Skin epidermis (tissue), 12 donors: ENCODE measurements around the gene NPFFR2.
"Not testable (repeated sequence)": the region's sequence is repeated elsewhere in the genome, so short reads cannot be mapped to it uniquely, and the experiment has no call there.

ENCODE experiments used
- H3K27ac ChIP-seq, 21 experiments: fragments of 200-600 bp; sonication (generic) in 11 of 21; one replicate each; pipeline ENCODE4 v1.5.0; 2020; ENCODE audit warnings: mild to moderate bottlenecking in 3 of 21, inconsistent platforms in 2 of 21, moderate library complexity in 2 of 21
- H3K4me3 ChIP-seq, 7 experiments: fragments of 200-600 bp; sonication (generic) in 2 of 7; one replicate each; pipeline ENCODE4 v1.5.0; 2020; ENCODE audit warnings: inconsistent platforms in 2 of 7, mild to moderate bottlenecking in 2 of 7, moderate library complexity in 1 of 7

Gene NPFFR2

DNA sequence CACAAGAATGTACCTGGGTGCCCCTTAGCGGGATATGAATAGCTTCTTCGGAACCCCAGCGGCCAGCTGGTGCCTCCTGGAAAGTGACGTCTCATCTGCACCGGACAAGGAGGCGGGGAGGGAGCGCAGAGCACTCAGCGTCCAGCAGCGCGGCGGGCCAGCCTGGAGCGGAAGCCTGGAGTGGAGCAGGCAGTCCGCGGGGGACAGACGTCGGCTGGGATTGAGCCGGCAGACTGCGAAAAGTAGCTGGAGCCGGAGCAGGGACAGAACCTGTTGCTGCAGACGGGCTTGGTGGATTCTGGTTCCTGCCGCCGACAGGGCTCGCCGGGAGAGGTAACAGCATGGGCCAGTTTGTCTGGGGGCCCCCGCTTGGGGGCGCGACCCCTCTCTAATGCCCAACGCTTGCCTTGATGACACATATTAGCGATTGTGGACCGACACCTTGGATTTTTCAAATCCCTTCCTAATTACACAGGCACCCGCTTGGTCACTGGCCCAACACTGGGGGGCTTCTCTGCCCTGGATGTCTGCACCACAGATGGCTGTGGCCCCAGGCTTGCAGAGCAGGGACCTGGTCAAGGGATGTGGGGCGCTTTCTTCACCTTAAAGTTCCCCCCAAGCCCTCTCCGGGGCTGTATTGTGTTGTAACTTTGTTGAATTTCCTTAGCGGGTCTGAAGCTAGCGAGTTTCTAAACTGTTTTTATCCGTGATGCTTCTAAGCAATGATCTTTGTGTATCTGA is at the start of gene NPFFR2:
NPFFR2 (plus strand) TSS at position 133 of the 741 bp plus-strand sequence. CDS start 96,592 bp downstream, outside the sequence.
- Histone ChIP-seq H3K4me3 (peak within 1 kb of the TSS in 3 of 7 experiments; percentile 3 to 32 (median 11)), H3K27ac (no peak within 1 kb of the TSS)

DNA sequence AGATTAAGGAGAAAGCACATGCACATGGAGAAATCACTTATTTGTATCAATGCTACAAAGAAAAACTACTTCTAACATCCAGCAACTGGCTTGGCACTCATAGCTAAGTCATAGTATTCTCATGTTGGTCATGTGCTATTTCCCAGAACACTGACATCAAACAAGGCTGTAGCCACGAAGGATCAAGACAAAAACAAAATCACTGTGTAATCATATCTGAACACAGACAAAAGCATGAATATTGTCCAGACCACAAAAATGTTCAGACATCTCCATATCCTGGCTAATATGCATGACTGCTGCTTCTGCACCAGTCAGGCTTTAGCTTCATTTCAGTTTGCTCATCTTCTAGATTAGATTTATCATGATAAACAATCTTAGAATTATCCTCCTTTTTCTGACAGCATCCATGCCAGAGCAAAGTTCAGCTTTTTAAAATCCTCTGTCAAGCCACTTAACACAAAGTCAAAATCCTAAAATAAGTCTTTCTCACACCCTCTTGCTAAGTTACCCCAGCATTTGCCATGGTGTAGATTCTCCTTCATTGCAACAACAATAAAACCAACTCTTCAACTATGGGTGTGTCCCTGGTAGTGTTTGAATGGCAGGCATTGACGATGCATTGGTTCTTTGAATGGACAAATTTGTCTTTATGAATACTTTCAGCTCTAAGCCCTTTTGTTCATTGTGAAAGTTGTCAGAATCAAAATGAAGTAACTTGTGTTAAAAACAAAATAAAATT is 39.1 kb upstream of the NPFFR2 start:
- H3K27ac ChIP-seq, result no peak overlapping the region
- no peak overlapping the region for H3K4me3 ChIP-seq

DNA sequence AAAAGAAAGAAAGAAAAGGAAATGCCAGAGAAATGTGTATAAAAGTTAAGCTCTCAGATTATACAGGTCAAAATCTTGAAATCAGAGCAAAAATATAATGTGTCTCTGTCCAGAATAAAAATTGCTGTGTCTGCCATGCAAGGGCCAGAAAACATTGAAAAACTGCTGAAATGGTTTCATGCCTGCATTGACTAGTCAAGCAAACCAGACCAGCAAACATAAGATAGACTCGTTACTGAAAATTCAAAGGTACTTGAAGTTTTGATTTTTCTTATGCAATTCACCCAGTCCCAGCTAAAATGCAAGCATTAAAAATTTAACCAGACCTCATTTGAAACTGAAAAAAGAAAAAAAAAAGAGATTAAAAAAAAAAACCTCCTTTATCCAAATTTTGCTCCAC is 37.2 kb upstream of the NPFFR2 start:
- Histone ChIP-seq H3K27ac (no peak overlapping the region), H3K4me3 (no peak overlapping the region)

DNA sequence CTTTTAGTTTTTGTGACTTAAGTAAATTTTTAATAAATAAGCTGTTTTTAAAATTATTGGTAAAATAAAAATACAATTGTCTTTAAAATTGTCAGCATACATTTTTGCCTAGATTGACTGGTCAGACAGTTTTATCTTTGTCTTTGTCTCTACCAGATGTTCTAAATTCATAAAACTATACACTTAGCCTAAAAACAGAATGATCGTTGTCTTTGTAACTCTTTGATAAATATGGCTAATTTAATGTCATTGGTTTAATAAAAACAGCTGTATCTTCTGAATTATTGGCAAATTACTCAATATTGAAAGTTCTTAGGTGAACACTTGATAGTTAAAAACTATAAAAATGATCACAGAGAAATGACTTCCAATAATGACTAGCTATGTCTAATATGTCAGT is 36.5 kb upstream of the NPFFR2 start:
- no peak overlapping the region for H3K4me3 ChIP-seq
- H3K27ac ChIP-seq, result no peak overlapping the region

DNA sequence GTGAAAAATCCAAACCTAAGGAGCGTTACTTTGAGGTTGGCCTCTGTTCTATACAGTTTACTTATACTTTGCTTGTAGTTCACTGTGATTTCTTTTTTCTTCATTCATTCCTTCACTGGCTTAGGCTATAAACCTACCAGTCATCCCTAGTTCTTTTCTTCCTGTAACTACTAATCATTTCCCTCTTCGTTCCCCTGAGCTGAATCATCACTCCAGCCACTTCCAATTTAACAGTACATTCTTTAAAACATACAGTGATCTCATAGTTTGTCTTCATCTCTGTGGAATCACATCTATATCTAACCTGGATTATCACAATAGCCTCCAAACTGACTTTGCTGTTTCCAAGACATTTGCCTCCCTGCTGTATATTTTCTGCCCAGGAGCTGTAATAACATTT is 25.2 kb upstream of the NPFFR2 start:
- no peak overlapping the region for H3K27ac ChIP-seq
- H3K4me3 ChIP-seq, result no peak overlapping the region

DNA sequence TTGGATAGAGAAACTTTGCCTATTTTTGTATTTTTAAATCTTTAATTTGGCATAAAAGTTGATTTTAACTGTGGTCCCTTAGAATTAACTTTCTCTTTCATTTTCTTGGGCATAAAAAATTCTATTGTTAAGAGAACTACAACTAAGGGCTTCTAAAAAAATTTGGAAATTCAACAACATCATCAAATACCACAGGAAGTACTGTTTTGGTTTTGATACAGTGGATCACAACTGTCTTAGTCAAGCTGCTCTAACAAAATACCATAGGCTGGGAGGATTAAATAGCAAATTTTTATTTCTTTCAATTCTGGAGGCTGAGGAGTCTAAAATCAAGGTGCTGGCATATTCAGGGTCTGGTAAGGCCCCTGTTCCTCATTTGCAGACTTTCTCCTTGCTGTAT is 19.9 kb upstream of the NPFFR2 start:
- no peak overlapping the region for H3K27ac ChIP-seq

DNA sequence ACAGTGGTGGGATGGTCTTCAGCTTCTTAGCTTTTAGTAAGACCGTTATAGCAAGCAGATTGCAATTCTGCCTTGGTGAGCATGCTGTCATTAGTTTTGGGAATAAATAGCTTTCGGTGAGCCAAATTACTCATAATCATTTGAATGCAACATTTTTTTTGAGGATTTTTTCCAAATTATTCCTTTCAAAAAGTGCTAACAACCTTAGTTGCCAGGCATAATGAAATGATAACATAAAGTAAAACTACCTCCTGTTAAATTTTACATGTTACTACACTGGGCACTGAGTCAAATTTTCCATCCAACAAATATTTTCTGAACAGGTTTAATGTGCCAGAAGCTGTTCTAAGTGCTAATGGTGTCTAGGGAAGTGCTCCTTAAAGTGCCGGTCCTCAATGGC is 15.8 kb upstream of the NPFFR2 start:
- Histone ChIP-seq H3K27ac (no peak overlapping the region), H3K4me3 (no peak overlapping the region)

More for the DNA sequence above, 19.9 kb upstream of the NPFFR2 start:
- no peak overlapping the region for H3K4me3 ChIP-seq

DNA sequence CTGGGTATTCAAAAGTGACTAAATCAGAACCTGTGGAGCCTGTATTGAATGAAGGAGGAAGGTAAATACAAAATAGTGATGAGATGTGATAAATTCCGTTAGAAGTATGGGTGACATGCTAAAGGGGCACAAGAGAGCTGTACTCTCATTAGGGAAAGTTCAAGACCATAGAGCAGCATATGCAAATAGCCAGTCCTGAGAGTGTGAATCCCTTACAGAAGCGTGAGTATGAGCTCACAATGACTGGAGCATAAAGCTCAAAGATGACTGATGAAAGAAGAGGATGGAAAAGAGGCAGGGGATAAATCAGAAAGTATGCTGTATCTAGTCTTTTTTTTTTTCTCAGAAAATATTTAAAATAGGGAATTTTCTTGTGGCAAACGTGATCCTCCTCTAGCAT is 12.1 kb upstream of the NPFFR2 start:
- Histone ChIP-seq H3K27ac (no peak overlapping the region), H3K4me3 (no peak overlapping the region)

DNA sequence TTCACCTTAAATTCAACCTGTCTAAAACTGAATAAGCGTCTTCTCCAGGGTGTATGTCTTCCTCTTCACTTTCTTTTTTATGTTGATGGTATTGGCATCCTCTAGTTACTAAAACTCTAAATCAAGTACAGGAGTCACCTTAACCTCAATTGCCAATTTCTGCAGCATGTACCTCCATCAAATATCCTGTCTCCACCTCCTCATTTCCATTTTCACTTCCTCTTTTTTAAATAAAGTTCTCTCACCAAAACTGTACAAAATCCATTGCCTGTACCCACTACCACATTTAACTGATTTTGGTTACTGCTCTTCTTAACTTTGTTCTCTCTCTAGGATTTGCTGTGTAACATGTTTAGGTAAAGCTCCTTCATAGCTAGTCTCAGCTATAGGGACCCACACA is 9.2 kb upstream of the NPFFR2 start:
- H3K27ac ChIP-seq, result no peak overlapping the region
- no peak overlapping the region for H3K4me3 ChIP-seq

DNA sequence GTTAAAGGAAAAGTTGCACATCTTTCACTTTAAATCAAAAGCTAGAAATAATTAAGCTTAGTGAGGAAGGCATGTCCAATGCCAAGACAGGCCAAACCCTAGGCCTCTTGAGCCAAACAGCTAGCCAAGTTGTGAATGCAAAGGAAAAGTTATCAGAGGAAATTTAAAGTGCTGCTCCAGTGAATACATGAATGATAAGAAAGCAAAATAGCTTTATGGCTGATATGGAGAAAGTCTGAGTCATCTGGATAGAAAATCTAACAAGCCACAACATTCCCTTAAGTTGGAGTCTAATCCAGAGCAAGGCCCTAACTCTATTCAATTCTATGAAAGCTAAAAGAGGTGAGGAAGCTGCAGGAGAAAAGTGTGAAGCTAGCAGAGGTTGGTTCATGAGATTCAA is 23.8 kb downstream of the NPFFR2 start:
- Histone ChIP-seq H3K4me3 (no peak overlapping the region), H3K27ac (no peak overlapping the region)

DNA sequence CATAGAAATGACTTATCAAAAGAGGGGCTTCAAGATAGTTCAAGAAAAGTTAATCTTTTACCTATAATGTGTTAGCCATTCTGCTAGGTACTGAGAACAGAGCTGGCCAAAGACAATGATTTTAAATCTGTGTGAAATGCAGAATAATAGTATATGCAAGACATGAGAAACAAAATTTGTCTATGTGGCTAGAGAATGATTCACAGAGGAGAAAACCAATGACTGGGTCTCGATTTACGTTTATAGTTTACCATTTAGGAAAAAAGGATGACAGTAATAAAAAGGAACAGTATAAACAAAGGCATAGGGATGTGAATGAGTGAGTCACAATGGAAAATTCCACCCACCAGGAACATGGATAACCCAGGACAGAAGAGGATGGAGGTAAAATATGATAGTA is 31.9 kb downstream of the NPFFR2 start:
- no peak overlapping the region for H3K4me3 ChIP-seq
- no peak overlapping the region for H3K27ac ChIP-seq

DNA sequence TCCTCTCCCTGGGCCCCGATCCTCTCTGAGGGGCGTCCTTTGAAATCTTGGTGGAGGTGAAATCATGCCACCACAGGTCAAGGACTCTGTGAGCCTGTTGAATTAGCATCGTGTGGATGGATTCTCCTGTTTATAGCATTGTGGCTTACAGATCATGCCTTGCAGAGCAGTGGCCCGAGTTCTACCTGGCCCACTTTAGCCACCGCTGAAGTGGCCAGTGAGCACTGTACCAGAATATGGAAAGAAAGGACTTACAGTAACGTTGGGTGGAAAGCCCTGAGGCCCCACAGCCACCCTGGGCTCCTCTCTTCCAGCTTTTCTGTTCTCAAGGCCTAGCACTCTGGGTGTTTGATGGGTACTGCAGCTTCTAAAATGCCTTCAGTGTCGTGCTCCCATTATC is 35.3 kb downstream of the NPFFR2 start:
- Histone ChIP-seq H3K4me3 (no peak overlapping the region), H3K27ac (no peak overlapping the region)

DNA sequence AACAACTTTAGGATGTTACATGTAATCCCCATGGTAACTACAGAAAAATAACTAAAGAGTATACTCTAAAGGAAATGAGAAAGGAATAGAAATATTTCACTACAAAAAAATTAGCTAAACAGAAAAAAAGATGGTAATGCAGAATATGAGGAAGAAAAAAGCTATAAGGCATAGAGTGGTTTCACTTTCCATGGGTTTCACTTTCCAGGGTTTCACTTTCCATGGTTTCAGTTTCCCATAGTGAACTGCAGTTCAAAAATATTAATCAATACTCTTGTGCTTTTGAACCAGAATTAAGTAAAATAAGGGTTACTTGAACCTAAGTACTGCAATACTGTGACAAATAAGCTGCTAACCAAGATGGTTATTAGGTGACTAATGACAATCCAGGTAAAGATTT is 42.0 kb downstream of the NPFFR2 start:
- H3K4me3 ChIP-seq, result no peak overlapping the region

DNA sequence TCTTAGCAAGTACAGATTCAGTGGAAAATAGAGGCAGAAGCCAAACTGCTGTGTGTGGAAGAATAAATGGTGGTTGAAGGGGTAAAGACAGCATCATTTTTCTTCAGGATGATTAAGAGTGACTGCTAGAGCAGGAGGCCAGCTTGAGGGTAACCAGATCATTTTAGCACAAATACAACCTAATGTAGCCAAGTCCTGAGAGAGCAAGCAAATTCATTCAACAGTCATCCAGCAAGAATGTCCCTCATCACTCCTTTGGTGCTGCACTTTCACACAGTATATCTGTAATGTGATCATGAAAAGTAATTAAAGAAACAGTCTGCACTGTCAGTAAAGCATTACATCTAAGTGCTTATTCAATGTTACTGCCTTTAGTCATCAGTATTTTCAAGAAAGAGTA is 44.8 kb downstream of the NPFFR2 start:
- Histone ChIP-seq H3K4me3 (no peak overlapping the region), H3K27ac (no peak overlapping the region)

More for the DNA sequence above, 42.0 kb downstream of the NPFFR2 start:
- H3K27ac ChIP-seq, result no peak overlapping the region

DNA sequence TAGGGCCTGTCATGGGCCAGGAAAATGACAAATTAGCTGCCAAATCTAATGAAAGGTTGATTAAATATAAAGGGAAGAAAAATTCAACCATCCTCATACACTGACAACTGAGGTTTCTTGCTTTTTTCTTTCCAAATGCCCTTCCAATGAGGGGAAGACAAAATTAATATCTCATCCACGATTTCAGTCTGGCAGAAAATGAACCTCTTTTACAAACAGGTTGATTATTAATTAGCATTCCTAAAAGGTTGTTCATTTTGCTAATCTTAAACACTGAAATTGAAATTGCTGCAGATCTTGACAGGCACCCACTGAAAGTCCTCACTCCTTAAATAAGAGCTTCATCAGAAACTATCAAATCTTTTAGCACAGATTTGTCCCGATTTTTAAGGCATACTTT is 45.5 kb downstream of the NPFFR2 start:
- H3K27ac ChIP-seq, result no peak overlapping the region
- no peak overlapping the region for H3K4me3 ChIP-seq

DNA sequence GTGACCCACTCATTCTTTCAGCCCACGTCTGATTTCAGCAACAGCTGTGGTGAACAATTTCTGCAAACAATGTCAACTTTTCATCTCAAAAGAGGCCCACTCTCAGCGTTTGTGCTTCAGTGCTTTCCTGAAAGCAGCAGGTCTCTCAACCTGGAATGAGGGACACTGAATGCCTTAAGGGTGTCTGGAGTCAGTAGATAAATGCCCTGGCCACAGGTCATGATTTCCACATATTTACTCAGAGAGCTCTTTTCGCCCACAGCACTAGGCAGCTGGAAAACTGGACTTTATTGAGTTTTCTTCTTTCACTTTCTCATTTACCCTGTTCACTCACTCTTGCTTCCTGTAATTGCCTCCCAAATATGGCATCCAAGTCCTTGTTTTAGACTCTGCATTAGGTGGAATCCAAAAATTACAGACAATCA is 52.8 kb downstream of the NPFFR2 start:
- Histone ChIP-seq H3K4me3 (no peak overlapping the region), H3K27ac (no peak overlapping the region)

DNA sequence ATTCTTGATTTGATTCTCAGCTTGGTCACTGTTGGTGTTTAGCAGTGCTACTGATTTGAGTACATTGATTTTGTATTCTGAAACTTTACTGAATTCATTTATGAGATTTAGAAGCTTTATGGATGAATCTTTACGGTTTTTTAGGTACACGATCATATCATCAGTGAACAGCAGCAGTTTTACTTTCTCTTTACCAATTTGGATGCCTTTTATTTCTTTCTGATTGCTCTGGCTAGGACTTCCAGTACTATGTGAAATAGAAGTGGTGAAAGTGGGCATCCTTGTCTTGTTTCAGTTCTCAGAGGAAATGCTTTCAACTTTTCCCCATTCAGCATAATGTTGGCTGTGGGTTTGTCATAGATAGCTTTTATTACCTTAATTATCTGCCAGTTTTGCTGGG is 58.8 kb downstream of the NPFFR2 start:
- not testable (repeated sequence) for H3K27ac ChIP-seq, H3K4me3 ChIP-seq

DNA sequence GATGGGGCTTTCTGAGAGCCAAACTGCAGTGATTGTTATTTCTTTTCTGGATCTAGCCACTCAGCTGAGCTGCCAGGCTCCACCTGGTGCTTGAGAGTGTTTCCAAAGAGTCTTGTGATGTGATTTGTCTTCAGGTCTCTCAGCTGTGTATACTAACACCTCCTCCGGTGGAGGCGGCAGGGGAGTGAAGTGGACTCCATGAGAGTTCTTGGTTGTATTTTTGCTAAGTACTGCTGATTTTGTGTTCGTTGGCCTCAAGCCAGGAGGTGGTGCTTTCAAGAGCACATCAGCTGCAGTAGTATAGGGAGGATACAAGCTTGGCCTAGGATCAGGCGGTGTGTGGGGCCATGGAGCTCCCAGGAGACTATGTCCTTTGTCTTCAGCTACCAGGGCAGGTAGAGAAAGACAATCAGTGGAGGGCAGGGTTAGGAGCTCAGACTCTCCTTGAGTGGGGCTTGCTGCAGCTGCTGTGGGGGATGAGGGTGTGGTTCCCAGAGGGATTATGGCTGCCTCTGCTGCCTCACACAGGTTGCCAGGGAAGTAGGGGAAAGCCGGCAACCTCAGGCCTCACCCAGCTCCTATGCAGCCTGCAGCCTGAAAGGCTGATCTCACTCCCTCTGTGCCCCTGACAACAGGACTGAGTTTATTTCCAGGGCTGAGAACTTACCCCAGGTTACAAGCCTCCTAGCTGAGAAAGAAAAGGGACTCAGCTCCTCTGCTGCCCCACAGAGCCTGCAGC is 62.4 kb downstream of the NPFFR2 start:
- H3K27ac ChIP-seq, result no peak overlapping the region
- H3K4me3 ChIP-seq, result no peak overlapping the region

DNA sequence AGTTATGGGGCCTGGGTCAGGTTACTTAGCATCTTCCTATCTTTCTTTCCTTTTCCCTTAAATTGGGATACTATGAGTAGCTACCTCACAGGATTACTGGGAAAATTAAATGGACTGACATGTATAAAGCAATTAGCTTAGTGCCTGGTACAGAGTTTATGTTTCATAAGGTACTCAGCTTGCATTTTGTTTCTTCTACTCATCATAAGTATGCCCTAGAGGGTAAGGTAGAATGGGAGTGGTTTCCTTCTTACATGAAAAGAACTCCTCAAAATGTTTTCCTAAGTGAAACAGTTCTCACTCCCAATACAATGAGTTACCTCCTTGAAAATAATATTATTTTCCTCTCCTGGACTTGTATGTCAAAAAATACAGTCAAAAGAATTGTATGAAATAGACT is 75.7 kb downstream of the NPFFR2 start:
- no peak overlapping the region for H3K27ac ChIP-seq
- H3K4me3 ChIP-seq, result no peak overlapping the region

DNA sequence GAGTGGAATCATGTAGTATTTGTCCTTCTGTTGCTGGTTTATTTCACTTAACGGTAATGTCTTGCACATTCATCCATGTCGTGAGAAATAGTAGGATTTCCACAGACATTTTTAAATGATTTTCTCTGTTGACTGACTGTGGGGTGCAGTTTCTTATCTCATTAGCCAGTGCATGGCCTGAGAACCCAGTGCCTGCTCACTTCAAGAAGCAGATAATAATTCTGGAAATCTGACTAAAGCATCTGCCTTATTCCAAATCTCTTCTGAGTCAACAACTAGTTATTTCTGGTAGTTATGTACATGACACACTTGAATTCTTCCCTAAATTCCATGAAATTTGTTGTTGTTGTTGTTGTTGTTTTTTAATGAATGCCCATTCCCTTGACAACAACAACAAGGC is 77.6 kb downstream of the NPFFR2 start:
- no peak overlapping the region for H3K27ac ChIP-seq
- H3K4me3 ChIP-seq, result no peak overlapping the region
